ENCODE results near the gene SPTBN4.
"Not testable (repeated sequence)": the region's sequence is repeated elsewhere in the genome, so short reads cannot be mapped to it uniquely, and the experiment has no call there.

SPTBN4 gene

DNA sequence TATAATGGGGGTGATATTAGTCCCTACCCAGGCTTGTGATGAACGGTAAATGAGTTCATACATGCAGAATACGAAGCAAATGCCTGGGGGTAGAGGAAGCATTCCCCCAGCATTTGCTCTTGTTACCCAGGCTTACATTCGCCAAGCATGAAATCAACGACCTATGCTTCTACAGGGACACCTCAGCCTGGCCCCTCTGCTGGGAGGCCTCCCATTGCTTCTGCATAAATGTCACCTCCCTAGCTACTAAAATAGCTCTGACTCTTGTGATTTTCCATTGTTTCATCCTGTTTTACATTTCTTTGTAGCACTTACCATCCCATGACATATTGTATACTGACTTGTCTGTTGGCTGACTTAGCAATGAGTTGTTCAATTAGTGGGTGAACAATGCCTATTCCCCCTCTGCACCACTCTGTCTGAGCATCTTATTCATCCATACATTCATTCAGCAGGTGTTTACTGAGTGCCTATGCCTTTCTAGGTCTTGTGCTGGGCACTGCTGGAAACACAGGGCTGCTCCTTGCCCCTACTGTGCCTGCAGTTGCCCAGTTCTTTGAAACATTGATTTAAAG lies 47.0 kb downstream of the SPTBN4 start:
- Histone ChIP-seq H3K9ac (ENCODE audit: low read depth, low read length) (no peak overlapping the region), H3K4me3 (ENCODE audit: low read depth, low read length) (no peak overlapping the region), H3K36me3 (ENCODE audit: control insufficient read depth, insufficient read depth, low read length) (no peaks in the 10 kb centered on the region), H3K9me3 (ENCODE audit: control insufficient read depth, insufficient read depth, low read length) (no peaks in the 10 kb centered on the region), H3K4me1 (ENCODE audit: control insufficient read depth, insufficient read depth, low read length) (no peaks in the 10 kb centered on the region), H3K27me3 (ENCODE audit: control insufficient read depth, insufficient read depth, low read length) (peaks cover 81% of the 10 kb centered on the region)

DNA sequence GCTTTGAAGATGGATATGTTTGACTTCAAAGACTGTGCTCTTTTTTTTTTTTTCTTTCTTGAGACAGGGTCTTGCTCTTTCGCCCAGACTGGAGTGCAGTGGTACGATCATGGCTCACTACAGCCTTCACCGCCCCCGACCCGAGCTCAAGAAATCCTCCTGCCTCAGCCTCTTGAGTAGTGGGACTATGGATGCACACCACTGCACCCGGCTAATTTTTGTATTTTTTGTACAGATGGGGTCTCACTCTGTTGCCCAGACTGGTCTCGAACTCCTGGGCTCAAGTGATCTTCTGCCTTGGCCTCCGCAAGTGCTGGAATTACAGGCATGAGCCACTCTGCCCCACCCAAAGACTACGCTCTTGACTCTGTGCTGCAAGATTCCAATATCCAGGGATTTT lies 50.4 kb downstream of the SPTBN4 start:
- no peak overlapping the region for H3K4me3 ChIP-seq (ENCODE audit: low read depth, low read length)
- no peak overlapping the region for H3K9ac ChIP-seq (ENCODE audit: low read depth, low read length)
- no peaks in the 10 kb centered on the region for H3K4me1 ChIP-seq (ENCODE audit: control insufficient read depth, insufficient read depth, low read length)
- no peaks in the 10 kb centered on the region for H3K9me3 ChIP-seq (ENCODE audit: control insufficient read depth, insufficient read depth, low read length)
- peaks cover 82% of the 10 kb centered on the region for H3K27me3 ChIP-seq (ENCODE audit: control insufficient read depth, insufficient read depth, low read length)
- H3K36me3 ChIP-seq (ENCODE audit: control insufficient read depth, insufficient read depth, low read length), result no peaks in the 10 kb centered on the region

DNA sequence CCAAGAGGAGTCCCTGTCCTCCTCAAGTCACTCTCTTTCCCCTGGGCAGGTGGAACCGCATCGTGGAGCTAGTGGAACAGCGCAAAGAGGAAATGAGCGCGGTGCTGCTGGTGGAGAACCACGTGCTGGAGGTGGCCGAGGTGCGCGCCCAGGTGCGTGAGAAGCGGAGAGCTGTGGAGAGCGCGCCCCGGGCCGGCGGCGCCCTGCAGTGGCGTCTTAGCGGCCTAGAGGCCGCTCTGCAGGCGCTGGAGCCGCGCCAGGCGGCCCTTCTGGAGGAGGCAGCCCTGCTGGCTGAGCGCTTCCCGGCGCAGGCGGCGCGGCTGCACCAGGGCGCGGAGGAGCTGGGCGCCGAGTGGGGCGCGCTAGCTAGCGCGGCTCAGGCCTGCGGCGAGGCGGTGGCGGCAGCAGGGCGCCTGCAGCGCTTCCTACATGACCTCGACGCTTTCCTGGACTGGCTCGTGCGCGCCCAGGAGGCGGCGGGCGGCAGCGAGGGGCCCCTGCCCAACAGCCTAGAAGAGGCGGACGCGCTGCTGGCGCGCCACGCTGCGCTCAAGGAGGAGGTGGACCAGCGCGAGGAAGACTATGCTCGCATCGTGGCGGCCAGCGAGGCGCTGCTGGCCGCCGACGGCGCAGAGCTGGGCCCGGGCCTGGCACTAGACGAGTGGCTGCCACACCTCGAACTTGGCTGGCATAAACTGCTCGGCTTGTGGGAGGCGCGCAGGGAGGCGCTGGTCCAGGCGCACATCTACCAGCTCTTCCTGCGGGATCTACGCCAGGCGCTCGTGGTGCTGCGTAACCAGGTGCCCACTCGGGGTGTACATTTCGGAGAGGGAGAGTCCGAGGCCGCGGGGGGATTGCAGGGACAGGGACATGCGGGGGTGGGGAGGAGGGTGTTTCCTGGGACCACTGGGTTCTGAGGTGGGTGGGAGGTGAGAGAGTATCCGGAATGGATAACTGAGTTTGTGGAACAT lies 52.8 kb downstream of the SPTBN4 start:
- Histone ChIP-seq H3K4me1 (ENCODE audit: control insufficient read depth, insufficient read depth, low read length) (no peaks in the 10 kb centered on the region), H3K9ac (ENCODE audit: low read depth, low read length) (no peak overlapping the region)

DNA sequence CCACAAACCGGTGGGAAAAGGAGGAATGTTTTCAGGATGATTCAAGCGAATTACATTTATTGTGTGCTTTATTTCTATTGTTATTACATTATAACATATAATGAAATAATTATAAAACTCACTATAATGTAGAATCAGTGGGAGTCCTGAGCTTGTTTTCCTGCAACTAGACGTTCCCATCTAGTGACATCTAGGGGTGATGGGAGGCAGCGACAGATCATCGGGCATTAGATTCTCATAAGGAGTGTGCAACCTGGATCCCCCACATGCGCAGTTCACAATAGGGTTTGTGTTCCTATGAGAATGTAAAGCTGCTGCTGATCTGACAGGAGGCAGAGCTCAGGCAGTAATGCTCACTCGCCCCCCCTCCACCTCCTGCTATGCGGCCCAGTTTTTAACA lies 54.5 kb downstream of the SPTBN4 start:
- Histone ChIP-seq H3K4me3 (ENCODE audit: low read depth, low read length) (no peak overlapping the region), H3K36me3 (ENCODE audit: control insufficient read depth, insufficient read depth, low read length) (no peaks in the 10 kb centered on the region), H3K4me1 (ENCODE audit: control insufficient read depth, insufficient read depth, low read length) (no peaks in the 10 kb centered on the region), H3K9ac (ENCODE audit: low read depth, low read length) (no peak overlapping the region), H3K27me3 (ENCODE audit: control insufficient read depth, insufficient read depth, low read length) (peaks cover 53% of the 10 kb centered on the region), H3K9me3 (ENCODE audit: control insufficient read depth, insufficient read depth, low read length) (no peaks in the 10 kb centered on the region)

More for the DNA sequence above, 52.8 kb downstream of the SPTBN4 start:
- H3K27me3 ChIP-seq (ENCODE audit: control insufficient read depth, insufficient read depth, low read length), result peaks cover 62% of the 10 kb centered on the region
- peak overlapping the region; percentile 27 for H3K4me3 ChIP-seq (ENCODE audit: low read depth, low read length)
- no peaks in the 10 kb centered on the region for H3K36me3 ChIP-seq (ENCODE audit: control insufficient read depth, insufficient read depth, low read length)
- no peaks in the 10 kb centered on the region for H3K9me3 ChIP-seq (ENCODE audit: control insufficient read depth, insufficient read depth, low read length)

DNA sequence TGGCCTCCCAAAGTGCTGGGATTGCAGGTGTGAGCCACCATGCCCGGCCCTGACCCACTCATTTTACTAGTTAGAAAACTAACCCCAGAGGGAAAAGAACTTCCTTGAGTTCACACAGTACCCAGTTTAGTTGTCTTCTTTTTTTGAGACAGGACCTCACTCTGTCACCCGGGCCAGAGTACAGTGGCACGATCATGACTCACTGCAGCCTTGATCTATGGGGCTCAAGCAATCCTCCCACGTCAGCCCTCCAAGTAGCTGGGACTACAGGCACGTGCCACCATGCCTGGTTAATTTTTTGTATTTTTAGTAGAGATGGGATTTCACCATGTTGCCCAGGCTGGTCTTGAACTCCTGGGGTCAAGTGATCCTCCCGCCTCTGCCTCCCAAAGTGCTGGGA lies 55.1 kb downstream of the SPTBN4 start:
- H3K4me3 ChIP-seq (ENCODE audit: low read depth, low read length); H3K36me3 ChIP-seq (ENCODE audit: control insufficient read depth, insufficient read depth, low read length); H3K9me3 ChIP-seq (ENCODE audit: control insufficient read depth, insufficient read depth, low read length); H3K4me1 ChIP-seq (ENCODE audit: control insufficient read depth, insufficient read depth, low read length); H3K9ac ChIP-seq (ENCODE audit: low read depth, low read length): not testable (repeated sequence)
- peaks cover 53% of the 10 kb centered on the region for H3K27me3 ChIP-seq (ENCODE audit: control insufficient read depth, insufficient read depth, low read length)

DNA sequence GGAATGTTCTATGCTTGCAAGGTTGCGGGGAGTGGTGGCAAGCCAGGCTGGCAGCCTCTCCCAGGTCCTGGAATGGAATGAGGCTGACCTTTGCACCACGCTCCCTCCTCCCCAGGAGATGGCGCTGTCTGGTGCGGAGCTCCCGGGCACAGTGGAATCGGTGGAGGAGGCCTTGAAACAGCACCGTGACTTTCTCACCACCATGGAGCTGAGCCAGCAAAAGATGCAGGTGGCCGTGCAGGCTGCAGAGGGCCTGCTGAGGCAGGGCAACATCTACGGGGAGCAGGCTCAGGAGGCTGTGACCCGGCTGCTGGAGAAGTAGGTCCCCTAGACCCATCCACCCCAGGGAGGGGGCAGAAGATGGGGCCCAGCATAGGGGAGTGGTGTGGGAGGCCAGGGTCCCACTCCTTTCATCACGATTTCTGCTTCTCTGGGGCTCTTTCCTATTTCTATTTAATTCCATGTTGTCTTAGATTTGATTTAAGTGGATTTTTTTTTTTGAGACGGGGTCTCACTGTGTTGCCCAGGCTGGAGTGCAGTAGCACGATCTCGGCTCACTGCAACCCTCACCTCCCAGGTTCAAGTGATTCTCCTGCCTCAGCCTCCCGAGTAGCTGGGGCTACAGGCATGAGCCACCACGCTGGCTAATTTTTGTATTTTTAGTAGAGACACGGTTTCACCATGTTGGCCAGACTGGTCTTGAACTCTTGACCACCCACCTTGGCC lies 56.7 kb downstream of the SPTBN4 start:
- H3K4me3 ChIP-seq (ENCODE audit: low read depth, low read length), result no peak overlapping the region
- H3K27me3 ChIP-seq (ENCODE audit: control insufficient read depth, insufficient read depth, low read length), result peaks cover 39% of the 10 kb centered on the region
- H3K9ac ChIP-seq (ENCODE audit: low read depth, low read length), result no peak overlapping the region
- no peaks in the 10 kb centered on the region for H3K4me1 ChIP-seq (ENCODE audit: control insufficient read depth, insufficient read depth, low read length)
- H3K36me3 ChIP-seq (ENCODE audit: control insufficient read depth, insufficient read depth, low read length), result no peaks in the 10 kb centered on the region
- H3K9me3 ChIP-seq (ENCODE audit: control insufficient read depth, insufficient read depth, low read length), result no peaks in the 10 kb centered on the region

DNA sequence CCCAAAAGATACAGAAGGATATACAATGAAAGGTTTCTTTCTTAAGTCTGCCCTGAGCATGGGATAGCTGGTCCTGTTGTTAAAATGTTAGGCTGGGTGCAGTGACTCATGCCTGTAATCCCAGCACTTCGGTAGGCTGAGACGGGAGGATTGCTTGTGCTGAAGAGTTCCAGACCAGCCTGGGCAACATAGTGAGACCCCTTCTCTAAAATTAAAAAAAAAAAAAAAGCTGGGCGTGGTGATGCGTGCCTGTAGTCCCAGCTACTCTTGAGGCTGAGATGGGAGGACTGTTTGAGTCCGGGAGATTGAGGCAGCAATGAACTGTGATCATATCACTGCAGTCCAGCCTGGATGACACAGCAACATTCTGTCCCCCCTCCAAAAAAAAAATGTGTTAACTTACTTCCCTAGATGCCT lies 57.3 kb downstream of the SPTBN4 start:
- Histone ChIP-seq H3K4me3 (ENCODE audit: low read depth, low read length) (no peak overlapping the region), H3K4me1 (ENCODE audit: control insufficient read depth, insufficient read depth, low read length) (no peaks in the 10 kb centered on the region)

DNA sequence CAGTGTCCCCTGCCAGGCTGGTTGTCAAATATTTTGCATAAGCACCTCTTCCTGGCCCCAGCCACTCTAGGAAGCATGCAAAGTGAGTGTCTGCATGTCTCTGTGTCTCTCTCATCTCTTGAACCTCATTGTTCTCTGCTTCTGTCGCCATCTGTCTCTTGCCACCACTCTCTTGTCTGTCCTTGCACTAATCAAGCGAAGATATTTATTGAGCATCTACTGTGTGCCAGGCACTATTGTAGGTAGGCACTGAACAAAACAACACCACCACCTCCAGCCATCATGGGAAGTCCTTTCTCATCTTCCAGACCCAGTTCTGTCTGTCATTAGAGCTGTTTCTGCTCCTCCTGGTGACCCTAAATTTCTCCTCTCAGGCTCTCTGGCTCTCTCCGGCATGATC lies 57.9 kb downstream of the SPTBN4 start:
- no peaks in the 10 kb centered on the region for H3K36me3 ChIP-seq (ENCODE audit: control insufficient read depth, insufficient read depth, low read length)
- H3K4me3 ChIP-seq (ENCODE audit: low read depth, low read length), result no peak overlapping the region
- peaks cover 30% of the 10 kb centered on the region for H3K27me3 ChIP-seq (ENCODE audit: control insufficient read depth, insufficient read depth, low read length)
- H3K9ac ChIP-seq (ENCODE audit: low read depth, low read length), result no peak overlapping the region
- no peaks in the 10 kb centered on the region for H3K4me1 ChIP-seq (ENCODE audit: control insufficient read depth, insufficient read depth, low read length)
- H3K9me3 ChIP-seq (ENCODE audit: control insufficient read depth, insufficient read depth, low read length), result no peaks in the 10 kb centered on the region

More for the DNA sequence above, 57.3 kb downstream of the SPTBN4 start:
- H3K9me3 ChIP-seq (ENCODE audit: control insufficient read depth, insufficient read depth, low read length), result no peaks in the 10 kb centered on the region
- H3K9ac ChIP-seq (ENCODE audit: low read depth, low read length), result no peak overlapping the region
- H3K27me3 ChIP-seq (ENCODE audit: control insufficient read depth, insufficient read depth, low read length), result peaks cover 34% of the 10 kb centered on the region
- no peaks in the 10 kb centered on the region for H3K36me3 ChIP-seq (ENCODE audit: control insufficient read depth, insufficient read depth, low read length)

DNA sequence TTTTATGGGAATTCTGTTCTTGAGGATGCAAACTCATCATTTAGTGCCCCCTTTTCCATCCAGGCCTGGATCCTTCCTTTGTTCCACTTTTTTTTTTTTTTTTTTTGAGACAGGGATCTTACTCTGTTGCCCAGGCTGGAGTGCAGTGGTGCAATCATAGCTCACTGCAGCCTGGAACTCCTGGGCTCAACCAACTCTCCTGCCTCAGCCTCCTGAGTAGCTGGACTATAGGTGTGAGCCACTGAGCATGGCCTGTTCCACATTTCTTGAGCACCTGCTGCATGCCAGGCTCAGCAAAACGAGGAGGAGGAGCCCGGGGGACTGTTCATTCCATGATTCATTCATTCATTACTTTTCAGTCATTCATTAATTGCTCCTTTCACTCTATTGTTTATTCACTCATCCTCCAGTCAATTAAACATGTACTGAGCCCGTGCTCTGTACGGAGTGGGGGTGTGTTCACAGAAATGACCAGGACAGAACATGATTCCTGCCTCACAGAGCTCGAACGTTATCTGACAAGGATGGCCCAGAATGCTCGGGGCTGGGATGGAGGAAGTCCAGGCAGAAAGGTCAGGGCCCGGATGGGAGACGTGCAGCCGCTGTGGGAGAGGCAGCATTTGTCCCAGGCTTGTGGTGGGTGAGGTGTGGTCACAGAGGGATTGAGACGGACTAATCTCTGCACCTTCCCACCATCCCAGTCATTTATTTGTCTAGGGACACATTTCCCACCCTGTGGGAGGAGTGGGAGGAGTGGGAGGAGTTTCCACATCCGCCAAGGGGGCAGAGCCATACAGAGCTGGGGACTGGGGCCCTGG lies 58.6 kb downstream of the SPTBN4 start:
- H3K36me3 ChIP-seq (ENCODE audit: control insufficient read depth, insufficient read depth, low read length), result no peaks in the 10 kb centered on the region
- H3K4me1 ChIP-seq (ENCODE audit: control insufficient read depth, insufficient read depth, low read length), result no peaks in the 10 kb centered on the region
- H3K9me3 ChIP-seq (ENCODE audit: control insufficient read depth, insufficient read depth, low read length), result no peaks in the 10 kb centered on the region
- peaks cover 22% of the 10 kb centered on the region for H3K27me3 ChIP-seq (ENCODE audit: control insufficient read depth, insufficient read depth, low read length)
- no peak overlapping the region for H3K4me3 ChIP-seq (ENCODE audit: low read depth, low read length)
- no peak overlapping the region for H3K9ac ChIP-seq (ENCODE audit: low read depth, low read length)

DNA sequence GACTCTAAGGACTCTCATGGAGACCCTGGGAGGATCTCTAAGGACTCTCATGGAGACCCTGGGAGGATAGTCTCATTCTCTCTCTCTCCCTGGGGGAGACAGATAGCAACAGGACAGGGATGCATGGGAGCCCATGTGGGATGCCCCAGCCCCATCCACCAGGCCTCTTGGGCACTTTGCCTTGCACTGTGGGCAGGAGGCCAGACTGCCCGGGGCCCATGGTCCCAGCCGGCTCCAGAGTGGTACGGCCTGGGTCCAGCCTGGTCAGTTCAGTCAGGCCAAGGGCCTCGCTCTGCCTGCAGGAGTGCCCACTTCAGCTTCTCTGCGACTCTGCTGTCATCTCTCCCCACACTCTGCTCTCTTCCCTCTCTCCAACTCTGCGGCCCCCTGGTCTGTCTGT lies 61.3 kb downstream of the SPTBN4 start:
- Histone ChIP-seq H3K4me1 (ENCODE audit: control insufficient read depth, insufficient read depth, low read length) (no peaks in the 10 kb centered on the region), H3K36me3 (ENCODE audit: control insufficient read depth, insufficient read depth, low read length) (no peaks in the 10 kb centered on the region), H3K4me3 (ENCODE audit: low read depth, low read length) (no peak overlapping the region), H3K9me3 (ENCODE audit: control insufficient read depth, insufficient read depth, low read length) (no peaks in the 10 kb centered on the region), H3K9ac (ENCODE audit: low read depth, low read length) (no peak overlapping the region), H3K27me3 (ENCODE audit: control insufficient read depth, insufficient read depth, low read length) (peaks cover 25% of the 10 kb centered on the region)

DNA sequence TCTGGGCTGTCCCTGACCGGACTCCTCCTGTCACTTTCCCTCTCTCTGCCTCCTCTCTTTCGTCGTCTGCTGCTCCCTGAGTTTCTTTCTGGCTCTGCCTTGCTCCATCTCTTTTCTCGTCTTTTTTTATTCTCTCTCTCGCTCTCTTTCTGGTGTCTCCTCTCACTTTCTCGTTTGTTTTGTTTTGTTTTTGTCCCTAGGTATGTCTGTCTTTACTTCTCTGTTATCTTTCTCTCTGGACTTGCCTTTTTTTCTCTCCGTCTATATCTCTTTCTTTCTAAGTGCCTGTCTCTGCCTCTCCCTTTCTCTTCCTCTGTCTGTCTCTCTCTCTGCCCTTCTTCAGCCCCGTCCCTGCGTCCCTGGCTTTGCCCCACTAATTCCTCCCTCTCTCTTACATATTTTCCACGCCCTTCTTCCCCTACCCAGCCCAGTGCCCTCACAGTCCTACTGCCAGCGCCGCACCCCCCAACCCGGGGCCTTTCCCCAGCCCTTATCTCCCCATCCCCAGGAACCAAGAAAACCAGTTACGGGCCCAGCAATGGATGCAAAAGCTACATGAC lies 61.8 kb downstream of the SPTBN4 start:
- H3K9ac ChIP-seq (ENCODE audit: low read depth, low read length), result no peak overlapping the region
- H3K4me3 ChIP-seq (ENCODE audit: low read depth, low read length), result peak overlapping the region; percentile 50
- H3K9me3 ChIP-seq (ENCODE audit: control insufficient read depth, insufficient read depth, low read length), result no peaks in the 10 kb centered on the region
- no peaks in the 10 kb centered on the region for H3K36me3 ChIP-seq (ENCODE audit: control insufficient read depth, insufficient read depth, low read length)
- H3K27me3 ChIP-seq (ENCODE audit: control insufficient read depth, insufficient read depth, low read length), result peaks cover 25% of the 10 kb centered on the region
- H3K4me1 ChIP-seq (ENCODE audit: control insufficient read depth, insufficient read depth, low read length), result no peaks in the 10 kb centered on the region

Data from iPS-15b (cell line).